ENCODE measurements around the gene NMU.

GRCh38 chr4:55546756-55547465 is 89.2 kb downstream of the NMU start, which contains the start of gene CLOCK:
- TF ChIP-seq SREBF2 (IDR thresholded peaks at IDR 0.05; ENCODE audit: low read length) (no peak), FOXM1 (IDR thresholded peaks at IDR 0.05; ENCODE audit: low read depth, low read length) (no peak), POLR2A (IDR thresholded peaks at IDR 0.05; ENCODE audit: low read depth, low read length) (peak; percentile 74), NR2C1 (IDR thresholded peaks at IDR 0.05) (no peak), CEBPB (IDR thresholded peaks at IDR 0.05; ENCODE audit: borderline replicate concordance in 1 of 2, low read depth in 2 of 2, low read length in 2 of 2) (no peak)

Measured in GM12878 (cell line).